Stimulated activated CD8-positive, alpha-beta memory T cell treated with anti-CD3 and anti-CD28 coated beads, Interleukin-12 subunit alpha, Interleukin-12 subunit beta, amount 100 ng/mL, for 1 hour (primary cell): ENCODE data around the gene LRRC4C.

Experiments
- DNase-seq: peaks from one replicate; pipeline ENCODE4 v3.0.0-alpha.2; 2020; ENCODE audit warnings: low read depth

LRRC4C gene

DNA sequence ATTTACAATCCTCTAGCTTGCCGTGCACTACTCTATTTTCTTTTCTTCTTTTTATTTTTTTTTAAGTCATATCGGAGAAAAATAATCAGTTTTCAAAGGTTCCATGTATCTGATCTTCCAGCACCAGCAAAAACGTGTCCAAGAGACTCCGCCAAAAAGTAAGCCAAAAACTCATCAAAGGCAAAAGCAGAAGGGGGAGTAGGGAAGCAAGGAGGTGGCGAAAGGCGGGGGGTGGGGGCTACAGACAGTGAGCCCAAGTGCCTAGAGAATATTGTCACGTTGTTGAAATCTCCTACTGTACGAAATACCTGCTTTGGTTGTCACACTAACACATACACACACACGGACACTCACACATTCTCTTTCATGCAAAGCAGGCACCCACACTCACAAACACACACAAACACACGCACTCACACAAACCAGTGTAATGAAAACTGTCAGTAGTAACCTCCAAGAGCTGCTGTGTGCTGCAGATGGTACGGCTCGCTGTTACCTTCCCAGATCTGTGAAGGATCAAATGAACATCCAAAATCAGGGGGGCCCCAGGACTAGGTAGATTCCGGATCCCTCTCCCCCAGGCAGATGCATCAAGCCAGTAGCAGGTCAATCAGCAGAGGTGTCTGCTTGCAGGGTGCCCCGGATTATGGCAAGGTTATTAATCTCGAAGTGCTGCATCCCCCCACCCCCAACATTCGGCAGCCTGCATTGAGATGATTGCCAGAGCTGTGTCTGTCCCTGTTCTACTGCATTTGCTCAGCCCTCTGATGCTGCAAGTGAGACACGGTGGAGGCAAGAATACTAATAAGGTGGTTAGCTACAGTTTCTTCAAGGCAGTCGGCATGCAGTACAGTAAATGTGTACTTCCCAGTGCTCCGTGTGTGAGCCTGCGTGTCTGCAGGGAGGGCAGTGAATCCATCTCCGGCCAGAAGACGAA lies at the start of gene LRRC4C:
Gene LRRC4C (minus strand): TSS at position 188 of the 937 bp plus-strand sequence.
- DNase-seq = no peak

GRCh38 chr11:41508121-41508520 lies 48.7 kb upstream of the LRRC4C start:
- no peak for DNase-seq

DNA sequence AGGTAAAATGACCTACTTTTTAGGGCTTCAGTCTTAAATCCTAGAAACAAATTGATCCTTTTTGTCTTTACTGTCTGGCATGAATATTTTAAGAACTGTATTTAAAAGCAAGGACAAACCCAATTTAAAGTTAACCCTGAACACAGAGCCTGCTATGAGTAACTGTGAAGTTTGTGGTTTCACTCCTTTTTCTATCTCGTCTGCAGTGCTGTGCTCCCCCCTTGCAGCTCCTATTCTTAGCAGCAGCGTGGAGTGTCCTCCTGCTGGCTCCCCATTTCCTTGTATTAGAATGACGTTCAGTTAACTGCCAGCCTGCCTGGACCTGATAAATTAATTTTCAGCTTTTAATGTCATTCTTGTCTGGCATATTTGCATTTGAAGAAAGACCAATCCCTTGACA lies 40.0 kb upstream of the LRRC4C start:
- DNase-seq = no peak

GRCh38 chr11:41498726-41499125 lies 39.3 kb upstream of the LRRC4C start:
- no peak for DNase-seq

- DNase-seq = no peak
Observed at GRCh38 chr11:41497974-41498373, 38.5 kb upstream of the LRRC4C start.

DNA sequence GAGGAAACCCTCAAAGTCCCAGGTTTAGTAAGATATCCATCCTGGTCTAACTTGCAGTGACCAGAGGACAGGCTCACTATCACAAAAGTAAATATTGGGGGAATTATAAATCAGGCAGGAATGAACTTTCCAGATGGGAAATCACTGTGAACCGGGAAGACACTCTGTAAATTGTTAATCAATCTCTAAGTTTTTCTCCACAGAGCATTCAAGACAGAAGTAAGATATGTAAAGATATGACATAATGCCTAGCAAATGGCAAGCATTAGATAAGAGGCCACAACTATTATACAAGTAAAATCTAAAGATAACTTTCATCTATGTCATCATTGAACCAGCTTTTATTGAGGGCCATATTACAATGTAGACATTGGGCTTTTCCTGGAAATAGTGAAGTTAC lies 35.3 kb upstream of the LRRC4C start:
- no peak for DNase-seq

DNA sequence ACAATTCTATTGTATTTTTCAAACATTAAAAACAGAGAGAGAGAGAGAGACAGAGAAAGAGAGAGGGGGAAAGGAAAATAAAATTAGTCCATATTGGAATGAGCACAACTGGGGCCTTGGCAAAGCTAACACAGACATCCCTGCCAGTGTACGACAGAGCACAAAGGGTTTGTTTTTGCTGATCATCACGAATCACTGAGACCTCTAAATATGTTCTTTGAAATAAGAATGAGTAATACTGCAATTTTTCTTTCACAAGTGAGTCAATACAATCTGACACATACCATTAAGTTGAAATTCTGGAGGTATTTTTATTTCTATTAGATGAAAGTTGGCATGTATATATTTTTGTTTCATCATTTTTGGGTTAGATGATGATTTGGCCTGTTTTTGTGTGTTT lies 27.0 kb upstream of the LRRC4C start:
- DNase-seq = no peak

DNA sequence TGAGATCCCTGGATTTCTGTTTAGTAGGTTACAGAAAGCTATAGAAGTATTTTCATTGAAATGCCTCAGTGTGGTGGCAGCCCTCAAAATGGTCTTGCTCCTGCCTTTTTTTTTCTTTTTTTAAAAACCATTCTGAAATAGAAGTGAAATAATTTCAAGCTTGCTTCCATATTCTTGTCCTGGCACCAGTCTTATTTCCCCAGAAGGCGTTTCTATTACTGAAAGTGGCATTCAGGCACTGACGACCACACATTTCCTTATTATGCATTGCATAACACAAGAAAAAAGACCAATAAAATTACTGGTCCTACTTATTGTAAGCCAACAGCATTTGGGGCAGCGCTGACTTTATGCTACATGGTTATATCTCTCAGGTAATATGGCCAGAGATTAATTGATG lies 24.5 kb upstream of the LRRC4C start:
- no peak for DNase-seq

DNA sequence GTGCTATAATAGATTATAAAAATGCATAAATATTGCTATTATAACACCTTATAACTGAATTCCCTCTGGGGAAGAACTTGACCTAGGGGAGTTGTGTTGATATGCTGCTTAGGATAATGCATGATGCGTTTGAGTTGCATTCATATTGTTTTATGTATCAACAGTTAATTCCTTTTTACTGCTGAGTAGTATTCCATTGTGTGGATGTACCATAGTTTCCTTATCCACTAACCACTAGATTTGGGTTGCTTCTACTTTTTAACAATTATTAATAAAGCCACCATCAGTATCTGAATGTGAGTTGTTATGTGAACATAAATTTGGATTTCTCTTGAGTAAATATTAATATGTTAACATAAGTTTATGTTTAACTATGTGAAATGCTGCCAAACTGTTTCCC lies 19.7 kb upstream of the LRRC4C start:
- DNase-seq = no peak

- no peak for DNase-seq
Observed at GRCh38 chr11:41461057-41461681, 1.7 kb upstream of the LRRC4C start.

DNA sequence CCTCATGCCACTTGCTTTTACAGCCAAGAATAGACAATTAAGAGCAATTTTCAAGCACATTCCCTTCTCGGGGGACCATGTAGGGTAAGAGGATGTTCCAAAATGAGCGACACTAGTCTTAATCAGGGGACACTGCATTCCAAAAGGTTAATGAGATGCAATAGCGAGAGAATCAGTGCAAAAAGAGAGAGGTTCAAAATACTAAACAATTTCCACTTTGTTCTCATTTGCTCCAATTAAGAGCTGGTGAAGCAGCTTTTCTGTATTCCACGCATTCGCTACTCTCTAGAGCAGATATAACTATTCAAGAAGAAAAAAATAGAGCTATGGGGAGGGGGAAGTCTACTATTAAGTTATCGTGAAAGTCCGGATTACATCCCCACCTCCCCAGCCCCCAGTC lies 811 bp downstream of the LRRC4C start:
- DNase-seq = no peak

- DNase-seq = no peak
Observed at GRCh38 chr11:41458154-41458553, 1.3 kb downstream of the LRRC4C start.

- no peak for DNase-seq
Observed at GRCh38 chr11:41457216-41458014, 2.0 kb downstream of the LRRC4C start.

GRCh38 chr11:41456269-41456668 lies 3.2 kb downstream of the LRRC4C start:
- DNase-seq = no peak

- no peak for DNase-seq
Observed at GRCh38 chr11:41451011-41451410, 8.4 kb downstream of the LRRC4C start.

- no peak for DNase-seq
Observed at GRCh38 chr11:41449483-41450050, 9.9 kb downstream of the LRRC4C start.

DNA sequence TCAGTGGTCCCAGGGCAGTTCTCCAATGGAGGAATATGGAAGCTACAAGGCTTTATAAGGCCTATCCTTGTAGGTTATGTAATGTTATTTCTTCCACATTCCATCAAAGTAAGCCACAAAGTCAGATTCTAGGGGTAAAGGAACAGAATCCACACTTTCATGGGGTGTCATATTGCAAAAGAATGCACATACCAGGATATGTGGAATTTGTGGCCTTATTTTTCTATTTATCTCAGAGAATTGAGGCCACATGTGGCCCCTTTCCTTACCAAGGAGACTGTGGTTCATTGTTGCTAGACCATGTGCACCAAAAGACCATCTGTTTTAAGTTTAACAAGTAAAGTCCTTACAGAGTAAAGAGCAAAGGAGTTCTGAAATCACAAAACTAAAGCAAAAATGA lies 12.9 kb downstream of the LRRC4C start:
- DNase-seq = no peak

GRCh38 chr11:41446107-41446506 lies 13.3 kb downstream of the LRRC4C start:
- DNase-seq = no peak

- no peak for DNase-seq
Observed at GRCh38 chr11:41437006-41437490, 22.4 kb downstream of the LRRC4C start.

- no peak for DNase-seq
Observed at GRCh38 chr11:41435531-41435930, 23.9 kb downstream of the LRRC4C start.

DNA sequence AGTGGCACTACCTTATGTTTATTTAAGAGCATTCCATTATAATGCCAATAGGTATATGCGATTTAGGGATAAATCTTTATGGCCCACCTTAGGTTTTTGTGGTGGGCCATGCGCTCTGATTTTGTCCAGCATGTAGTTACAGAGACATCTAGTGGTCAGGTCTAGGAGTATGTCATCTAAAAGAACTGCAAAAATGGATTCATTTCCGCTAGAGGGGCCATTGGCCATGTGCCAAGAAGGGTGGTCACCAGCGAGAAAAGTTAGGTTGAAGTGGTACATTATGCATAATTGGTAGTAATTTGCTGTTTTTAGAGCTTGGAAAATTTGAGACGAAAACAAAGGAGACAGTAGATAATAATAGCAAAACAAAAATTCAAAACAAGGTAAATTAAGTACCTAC lies 27.7 kb downstream of the LRRC4C start:
- DNase-seq = no peak

DNA sequence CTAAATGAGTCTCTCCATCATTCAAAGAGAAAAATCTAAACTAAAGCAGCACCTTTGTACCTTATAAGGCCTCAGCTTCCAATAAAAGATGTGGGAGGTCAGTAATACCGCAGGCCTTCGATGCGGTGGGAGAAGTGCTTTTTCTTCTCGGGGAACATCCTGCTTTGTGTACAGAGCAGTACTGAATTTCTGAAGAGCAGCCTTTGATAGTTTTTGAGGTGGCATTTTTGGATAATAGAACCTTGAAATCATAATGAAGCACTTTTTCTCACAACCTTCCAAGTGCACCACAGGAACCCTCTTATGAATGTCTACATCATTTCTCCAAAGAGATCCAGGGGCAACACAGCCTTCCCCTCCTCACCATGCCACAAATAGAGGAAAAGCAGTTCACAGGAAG lies 39.6 kb downstream of the LRRC4C start:
- no peak for DNase-seq
